DMS 273 (cell line): ENCODE results near the gene MYADML2.
"Not testable (repeated sequence)": the region's sequence is repeated elsewhere in the genome, so short reads cannot be mapped to it uniquely, and the experiment has no call there.

Source experiments
- DNase-seq: peaks from one replicate; lab custom pipeline; 2025; ENCODE audit not compliant: unreplicated experiment; lab: John Stamatoyannopoulos, UW

MYADML2 gene

DNA sequence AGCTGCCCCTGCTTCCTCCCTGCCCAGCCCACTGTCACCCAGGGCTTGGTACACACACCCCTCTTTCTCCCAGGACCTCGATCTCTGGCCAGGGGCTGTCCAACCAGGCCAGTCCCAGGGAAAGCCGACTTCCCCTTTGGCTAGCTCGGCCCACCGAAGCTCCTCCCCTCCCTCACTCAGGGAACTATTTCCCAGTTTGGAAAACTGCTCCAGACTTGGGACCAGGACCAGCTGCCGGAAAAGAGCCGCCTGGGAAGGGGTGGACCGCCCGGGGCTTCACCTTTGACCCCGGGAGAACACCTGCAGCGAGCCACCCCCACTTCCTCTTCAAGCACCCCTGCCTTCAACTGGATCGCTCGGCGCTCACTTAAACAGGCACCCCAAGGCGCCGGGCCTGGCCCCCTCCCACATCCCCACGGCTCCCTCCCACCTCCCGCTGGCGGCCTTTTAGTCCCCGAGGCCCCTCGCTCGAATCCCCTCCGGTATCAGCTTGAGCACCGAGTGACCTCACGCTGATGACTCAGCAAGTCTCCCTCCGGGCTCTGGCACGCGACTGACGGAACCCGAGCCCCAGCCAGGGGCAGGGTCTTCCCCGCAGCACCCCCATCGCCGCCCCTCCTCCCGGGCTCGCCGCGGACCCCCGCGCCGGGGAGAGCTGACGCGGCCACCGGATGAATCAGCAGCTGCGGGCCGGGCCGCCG is 20.4 kb downstream of the MYADML2 start:
- peak; percentile 78 for DNase-seq

GRCh38 chr17:81925860-81926450 is 21.1 kb downstream of the MYADML2 start:
- DNase-seq: no peak

DNA sequence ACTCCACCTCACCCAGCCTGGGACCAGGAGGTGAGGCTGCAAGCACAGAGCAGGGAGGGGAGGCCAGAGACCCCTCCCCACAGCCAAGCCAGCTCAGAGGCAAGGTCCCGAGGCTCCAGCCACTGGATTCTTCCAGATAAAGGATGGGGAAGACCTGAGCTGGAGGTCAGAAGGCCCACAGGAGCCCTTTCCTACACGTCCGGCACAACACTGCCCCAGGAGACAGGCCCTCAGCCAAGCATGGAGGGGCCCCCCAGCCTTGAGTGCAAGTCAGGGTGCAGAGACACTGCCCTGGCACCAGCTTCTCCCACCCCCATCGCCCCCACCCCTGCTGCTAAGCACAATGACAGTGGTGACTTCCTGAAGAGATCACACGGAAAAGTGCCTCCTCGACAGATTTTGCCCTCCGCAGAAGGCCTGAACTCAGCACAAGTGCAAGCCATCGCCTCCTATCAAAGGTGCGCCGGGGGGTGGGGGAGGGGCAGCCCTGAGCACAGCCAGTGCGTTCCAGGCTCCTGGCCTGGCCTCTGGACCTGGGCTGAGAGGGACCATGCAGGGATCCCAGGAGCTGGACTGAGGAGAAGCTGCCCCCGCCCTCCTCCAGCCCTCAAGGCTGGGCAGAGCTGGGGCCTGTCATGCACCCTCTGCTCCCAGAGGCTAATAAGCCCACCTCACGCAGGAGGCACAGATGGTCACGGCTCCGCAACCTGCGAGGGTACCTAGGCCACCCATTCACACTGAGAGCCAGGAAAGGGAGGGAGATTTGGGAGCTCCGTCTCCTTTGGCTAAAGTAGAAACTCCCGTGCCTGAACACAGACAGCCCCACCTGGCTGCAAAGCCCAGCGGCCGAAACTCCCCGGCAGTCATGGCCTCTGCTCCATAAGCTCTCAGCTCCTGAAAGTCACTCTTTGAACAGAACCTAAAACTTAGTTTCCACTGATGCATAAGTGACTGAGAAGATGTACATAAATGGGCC is 22.2 kb downstream of the MYADML2 start:
- DNase-seq: no peak

DNA sequence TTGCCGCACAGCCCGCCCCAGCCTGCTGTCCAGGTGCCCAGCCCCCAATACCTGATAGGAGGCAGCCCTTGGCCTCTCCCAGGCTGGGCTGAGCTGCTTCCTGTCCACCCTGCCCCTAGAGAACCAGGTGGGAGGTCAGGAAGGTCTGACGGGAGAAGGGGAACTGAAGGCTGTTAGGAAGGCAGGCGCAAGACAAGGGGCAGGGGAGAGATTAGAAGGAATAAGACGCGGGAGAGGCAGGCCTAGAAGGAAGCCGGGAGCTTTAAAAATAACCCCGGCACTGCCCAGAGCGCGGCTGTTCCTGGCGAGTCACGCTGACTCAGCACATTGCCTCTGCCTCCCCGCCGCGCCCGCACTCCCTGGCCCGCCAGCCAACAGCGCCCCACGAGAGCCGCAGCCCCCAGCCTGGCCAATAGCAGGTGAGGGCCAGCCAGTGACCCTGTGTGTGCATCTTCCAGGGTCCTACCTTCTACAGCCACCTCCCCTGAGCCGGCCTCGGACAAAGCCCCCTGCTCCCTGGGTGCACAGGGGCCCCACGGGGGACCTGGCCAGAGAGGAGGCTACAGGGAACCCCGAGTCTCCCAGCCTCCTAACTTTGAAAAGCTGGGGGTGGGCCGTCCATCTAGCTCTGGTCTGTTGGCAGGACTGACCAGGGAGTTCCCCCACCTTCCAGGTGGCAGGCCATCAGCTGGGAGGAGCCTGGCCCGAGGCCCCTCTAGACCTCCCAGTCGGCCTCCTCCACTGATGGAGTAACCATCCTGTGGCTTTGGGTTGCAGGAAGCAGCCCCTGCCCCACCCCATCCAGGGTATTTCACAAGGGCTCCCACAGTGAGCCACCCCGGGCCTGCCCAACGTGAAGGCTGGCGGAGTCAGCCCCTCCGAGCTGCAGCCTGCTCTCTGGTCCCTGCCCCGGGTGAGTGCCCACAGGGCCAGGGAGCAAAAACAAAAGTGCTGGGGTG is 23.5 kb downstream of the MYADML2 start:
- DNase-seq: peak; percentile 81

- DNase-seq: no peak
Observed at GRCh38 chr17:81922566-81923301, 24.3 kb downstream of the MYADML2 start.

DNA sequence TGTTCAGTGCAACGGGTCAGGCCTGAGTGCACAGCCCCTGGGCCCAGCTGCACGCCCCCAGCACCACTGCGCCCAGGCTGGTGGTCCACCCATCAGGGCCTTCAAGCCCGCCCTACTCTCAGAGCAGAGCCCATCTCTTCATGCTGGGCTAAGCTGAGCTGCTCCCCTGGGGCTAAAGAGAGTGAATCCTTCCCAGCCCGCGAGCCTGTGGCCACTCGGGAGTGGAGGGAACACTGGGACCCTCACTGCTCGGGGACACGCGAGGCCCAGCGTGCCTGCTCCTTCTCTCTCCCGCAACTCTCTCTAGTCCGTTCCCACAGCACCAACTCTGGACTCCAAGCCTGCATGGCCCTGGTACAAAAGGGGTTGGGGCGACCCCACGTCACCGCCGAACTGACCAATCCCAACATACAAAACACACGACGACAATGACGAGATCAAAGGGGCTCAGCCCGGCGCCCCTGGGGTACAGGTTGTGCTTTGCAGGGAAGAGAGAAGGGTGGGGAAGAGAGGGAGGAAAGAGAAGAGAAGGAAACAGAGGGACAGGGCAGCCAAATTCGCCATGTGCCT is 25.0 kb downstream of the MYADML2 start:
- no peak for DNase-seq

GRCh38 chr17:81921537-81921862 is 25.5 kb downstream of the MYADML2 start:
- no peak for DNase-seq

- DNase-seq: no peak
Observed at GRCh38 chr17:81920612-81921536, 26.2 kb downstream of the MYADML2 start.

DNA sequence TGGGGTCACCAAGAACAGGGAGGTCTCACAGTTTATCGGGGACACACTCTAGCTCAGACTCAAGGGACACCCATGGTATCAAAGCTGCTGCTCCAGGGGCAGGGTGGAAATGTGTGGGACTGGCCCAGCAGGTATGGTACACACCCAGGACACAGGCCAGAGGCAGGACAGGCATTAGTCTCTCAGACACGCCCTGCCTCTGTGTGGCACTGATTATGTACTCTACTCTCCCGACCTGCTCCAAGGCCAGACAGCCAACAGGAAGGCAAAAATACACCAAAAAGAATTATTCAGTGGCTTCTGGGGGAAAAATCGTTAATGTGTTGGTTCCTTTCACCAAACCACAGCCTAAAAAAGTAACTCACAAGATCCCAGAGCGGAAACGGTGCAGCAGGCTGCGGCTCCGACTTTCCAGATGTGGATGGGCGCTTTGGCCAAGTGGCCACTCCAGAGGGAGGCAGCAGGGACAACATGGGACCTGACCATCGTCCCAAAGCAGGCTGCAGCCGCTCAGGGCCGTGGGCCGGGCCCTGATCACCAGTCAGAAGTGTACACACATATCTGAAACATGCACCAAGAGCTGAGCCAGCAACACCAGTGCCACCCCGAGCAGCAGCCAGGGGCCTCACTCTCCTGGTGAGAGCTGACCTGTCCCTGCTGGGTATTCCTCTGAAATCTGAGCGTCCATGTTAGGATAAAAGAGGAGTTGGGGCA is 28.0 kb downstream of the MYADML2 start:
- no peak for DNase-seq

DNA sequence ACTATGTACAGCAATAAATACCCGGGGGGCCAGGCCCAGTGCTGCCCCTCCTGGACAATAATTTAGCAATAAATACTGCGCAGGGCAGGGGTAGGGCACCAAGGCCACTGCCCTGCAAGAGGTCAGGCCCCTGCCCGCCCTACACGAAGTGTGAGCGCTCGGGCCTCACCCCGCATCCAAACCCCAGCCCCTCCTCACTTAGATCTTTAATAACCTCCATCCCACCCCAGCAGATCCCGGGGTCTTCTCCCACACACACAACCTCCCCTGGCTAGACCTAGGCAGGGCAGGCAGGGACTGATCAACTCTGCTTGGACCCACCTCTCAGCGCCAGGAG is 28.7 kb downstream of the MYADML2 start:
- DNase-seq: not testable (repeated sequence)

DNA sequence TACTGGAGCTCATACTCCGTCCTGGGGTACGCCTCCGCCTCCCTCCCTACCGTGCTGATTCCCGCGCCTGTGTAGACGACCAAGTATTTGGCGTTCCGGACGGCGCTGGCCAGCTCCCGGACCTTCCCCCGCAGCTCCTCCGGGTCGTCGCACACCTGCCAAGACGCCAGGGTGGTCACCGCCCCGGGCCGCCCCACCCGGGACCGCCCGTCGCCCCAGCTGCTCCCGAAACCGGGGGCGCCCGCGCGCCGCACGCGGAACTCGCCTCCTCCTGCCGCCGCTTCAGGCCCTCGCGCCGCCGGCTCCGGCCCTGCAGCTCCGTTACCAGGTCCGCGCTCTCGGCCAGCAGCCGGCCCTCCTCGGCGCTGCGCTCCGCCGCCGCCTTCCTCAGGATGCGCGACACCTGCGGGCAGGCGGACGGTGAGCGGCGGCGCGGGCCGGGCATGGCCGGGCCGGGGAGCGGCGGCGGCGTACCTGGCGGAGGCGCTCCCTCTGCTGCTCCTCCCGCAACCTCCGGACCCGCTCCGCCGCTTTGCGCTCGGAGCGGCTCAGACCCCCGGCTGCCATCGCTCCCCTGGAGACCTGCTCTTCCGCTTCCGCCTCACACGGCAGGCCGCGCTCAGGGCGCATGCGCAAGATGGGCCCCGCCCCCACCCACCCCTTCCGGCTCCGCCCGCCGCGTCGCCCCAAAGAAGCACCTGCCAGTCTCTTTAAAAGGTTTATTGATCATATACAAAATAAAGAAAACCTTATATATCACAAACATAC is 29.3 kb downstream of the MYADML2 start, which contains the start of gene SIRT7:
TSS of gene SIRT7 (minus strand) at position 612 of the 768 bp plus-strand sequence. CDS start at position 567, 45 bp downstream.
- peak; percentile 93 for DNase-seq

- no peak for DNase-seq
Observed at GRCh38 chr17:81916234-81917001, 30.6 kb downstream of the MYADML2 start.

DNA sequence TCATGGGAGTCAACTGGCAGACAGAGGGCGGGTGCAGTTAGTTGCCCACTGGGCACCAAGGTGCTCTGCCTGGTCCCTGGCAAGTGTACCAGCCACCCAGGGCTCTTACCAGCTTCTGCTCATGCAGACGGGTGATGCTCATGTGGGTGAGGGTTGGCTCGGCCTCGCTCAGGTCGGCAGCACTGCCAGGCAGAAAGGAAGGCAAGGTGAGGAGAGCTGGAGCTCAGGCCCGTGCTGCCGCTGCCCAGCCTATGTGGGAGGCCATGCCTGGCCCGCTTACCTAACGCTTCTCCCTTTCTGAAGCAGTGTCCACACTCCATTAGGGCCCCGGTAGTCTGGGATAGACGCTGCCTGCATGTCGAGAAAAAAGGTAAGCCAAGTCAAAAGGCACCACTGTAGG is 31.7 kb downstream of the MYADML2 start:
- DNase-seq: no peak

GRCh38 chr17:81914103-81914850 is 32.8 kb downstream of the MYADML2 start:
- no peak for DNase-seq

DNA sequence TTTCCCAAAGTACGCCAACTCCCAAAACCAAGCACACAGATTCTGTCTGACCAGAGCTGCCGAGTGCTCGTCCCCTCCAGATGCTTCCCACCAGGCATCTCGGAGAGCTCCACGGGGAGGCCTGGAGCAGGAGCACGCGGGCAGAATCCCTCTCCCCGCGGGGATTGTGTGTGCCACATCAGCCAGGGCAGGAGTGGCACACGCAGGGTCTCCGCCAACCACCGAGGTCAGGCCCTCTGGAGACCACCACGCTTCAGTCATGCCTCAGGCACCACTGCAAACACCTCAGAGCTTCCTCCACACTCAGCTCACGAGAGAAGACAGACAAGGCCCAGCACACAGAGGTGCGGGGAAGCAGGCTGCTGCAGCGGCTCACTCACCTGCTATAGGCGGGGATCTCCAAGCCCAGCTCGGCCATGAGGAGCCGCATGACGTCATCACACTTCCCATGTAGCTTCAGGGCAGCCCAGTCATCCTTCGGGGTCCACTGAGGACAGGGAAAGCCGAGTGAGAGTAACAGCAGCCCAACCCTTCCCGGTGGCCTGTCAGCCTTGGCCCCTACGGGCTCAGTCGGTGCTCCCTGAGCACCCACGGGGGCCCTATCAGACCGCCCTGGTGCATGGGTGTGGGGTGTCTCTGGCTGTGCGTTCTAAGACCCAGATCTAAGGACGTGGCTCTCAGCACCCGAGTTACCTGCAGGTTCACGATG is 33.5 kb downstream of the MYADML2 start:
- no peak for DNase-seq
